SU-DHL-6 (cell line): Measurements from ENCODE around the gene CDKAL1.

ENCODE experiments used
- CTCF ChIP-seq: fragments of 200-600 bp; sonication (generic); IDR thresholded peaks from one replicate; pipeline ENCODE4 v1.5.1; 2017; ENCODE audit warnings: antibody characterized with exemption, mild to moderate bottlenecking, low read length, moderate library complexity; ENCODE audit not compliant: insufficient read depth, poor library complexity, severe bottlenecking
- EZH2phosphoT487 ChIP-seq: fragments of 200-600 bp; sonication (generic), shearing (Covaris generic); conservative IDR thresholded peaks from 2 replicates; pipeline ENCODE4 v1.6.1; 2018; ENCODE audit warnings: mild to moderate bottlenecking, antibody characterized with exemption, low read length, moderate library complexity, mixed read lengths

DNA sequence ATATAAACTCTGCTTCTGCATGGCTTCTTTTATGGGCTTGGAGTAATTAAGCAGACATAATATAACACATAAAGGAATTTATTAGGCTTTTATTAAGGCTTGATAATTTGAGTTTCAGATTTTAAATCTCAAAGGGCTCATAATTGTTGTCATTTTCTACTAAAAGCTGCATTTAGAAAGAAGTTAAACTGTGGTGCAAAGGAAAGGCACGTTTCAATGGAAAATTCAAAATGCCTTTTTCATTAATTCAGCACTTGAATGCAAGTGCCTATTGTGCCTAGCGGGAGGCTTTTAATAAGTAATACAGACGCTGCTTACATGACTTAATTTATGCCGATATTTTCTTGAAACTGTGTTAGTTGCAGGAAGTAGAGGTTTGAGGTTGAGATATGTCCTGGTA, 627.5 kb downstream of the CDKAL1 start:
- no peak for TF ChIP-seq CTCF
- TF ChIP-seq EZH2phosphoT487 = no peak
